HG03342 (cell line): Measurements from ENCODE around the gene MEPCE.

Experiments
- ATAC-seq: cut with Tn5 transposase; IDR thresholded peaks from one replicate; pipeline ENCODE4 v1.9.1; 2021; ENCODE audit warnings: mild to moderate bottlenecking, moderate library complexity; ENCODE audit not compliant: unreplicated experiment

MEPCE gene

GRCh38 chr7:100406767-100407166, 22.9 kb upstream of the MEPCE start:
- no peak for ATAC-seq

- peak; percentile 58 for ATAC-seq
These were observed 22.1 kb upstream of the MEPCE start for GRCh38 chr7:100407285-100408180.

GRCh38 chr7:100411101-100411500, 18.5 kb upstream of the MEPCE start:
- no peak for ATAC-seq

GRCh38 chr7:100413346-100413745, 16.3 kb upstream of the MEPCE start:
- no peak for ATAC-seq

- ATAC-seq, result no peak
These were observed 15.7 kb upstream of the MEPCE start for GRCh38 chr7:100413889-100414288.

GRCh38 chr7:100415448-100415847, 14.2 kb upstream of the MEPCE start:
- no peak for ATAC-seq

- no peak for ATAC-seq
These were observed 10.5 kb upstream of the MEPCE start for GRCh38 chr7:100418930-100419659.

- ATAC-seq, result no peak
These were observed 9.9 kb upstream of the MEPCE start for GRCh38 chr7:100419660-100420226.

- no peak for ATAC-seq
These were observed 6.3 kb upstream of the MEPCE start for GRCh38 chr7:100423315-100423714.

- ATAC-seq, result no peak
These were observed 4.3 kb upstream of the MEPCE start for GRCh38 chr7:100425347-100425746.

GRCh38 chr7:100426516-100426915, 3.1 kb upstream of the MEPCE start:
- ATAC-seq, result no peak

- ATAC-seq, result no peak
These were observed 1.9 kb upstream of the MEPCE start for GRCh38 chr7:100427762-100428198.

GRCh38 chr7:100428199-100428966, 1.2 kb upstream of the MEPCE start, which contains the start of gene ZCWPW1:
ZCWPW1 (minus strand) TSS chr7:100428703; CDS start chr7:100420649, 8,054 bp downstream.
- peak; percentile 39 for ATAC-seq

- ATAC-seq, result peak; percentile 46
These were observed 529 bp upstream of the MEPCE start for GRCh38 chr7:100428967-100429636.

GRCh38 chr7:100430493-100431285, 1.1 kb downstream of the MEPCE start:
- no peak for ATAC-seq

- no peak for ATAC-seq
These were observed 1.7 kb downstream of the MEPCE start for GRCh38 chr7:100431286-100431735.

GRCh38 chr7:100432053-100432452, 2.4 kb downstream of the MEPCE start:
- no peak for ATAC-seq

- no peak for ATAC-seq
These were observed 3.1 kb downstream of the MEPCE start for GRCh38 chr7:100432621-100433275.

GRCh38 chr7:100433276-100433591, 3.6 kb downstream of the MEPCE start:
- no peak for ATAC-seq
